Lower leg skin (tissue), 3 donors: ENCODE results near the gene SLC16A9.

Experiments
- POLR2A ChIP-seq, 2 donors: fragments of 450-650 bp; IDR thresholded peaks; one replicate each; pipeline ENCODE4 v1.6.1; 2016 to 2017; ENCODE audit warnings: antibody characterized with exemption in 2 of 2, mild to moderate bottlenecking in 1 of 2, moderate library complexity in 1 of 2
- TF ChIP-seq, protein P1 (sequence below), 3 donors: fragments of 450-650 bp; IDR thresholded peaks; one replicate each; pipeline ENCODE4 v1.5.1; 2016; ENCODE audit warnings: antibody characterized with exemption in 3 of 3, mild to moderate bottlenecking in 3 of 3, moderate library complexity in 2 of 3

GRCh38 chr10:59688921-59689351, 20.7 kb downstream of the SLC16A9 start:
- TF ChIP-seq, protein P1, sequence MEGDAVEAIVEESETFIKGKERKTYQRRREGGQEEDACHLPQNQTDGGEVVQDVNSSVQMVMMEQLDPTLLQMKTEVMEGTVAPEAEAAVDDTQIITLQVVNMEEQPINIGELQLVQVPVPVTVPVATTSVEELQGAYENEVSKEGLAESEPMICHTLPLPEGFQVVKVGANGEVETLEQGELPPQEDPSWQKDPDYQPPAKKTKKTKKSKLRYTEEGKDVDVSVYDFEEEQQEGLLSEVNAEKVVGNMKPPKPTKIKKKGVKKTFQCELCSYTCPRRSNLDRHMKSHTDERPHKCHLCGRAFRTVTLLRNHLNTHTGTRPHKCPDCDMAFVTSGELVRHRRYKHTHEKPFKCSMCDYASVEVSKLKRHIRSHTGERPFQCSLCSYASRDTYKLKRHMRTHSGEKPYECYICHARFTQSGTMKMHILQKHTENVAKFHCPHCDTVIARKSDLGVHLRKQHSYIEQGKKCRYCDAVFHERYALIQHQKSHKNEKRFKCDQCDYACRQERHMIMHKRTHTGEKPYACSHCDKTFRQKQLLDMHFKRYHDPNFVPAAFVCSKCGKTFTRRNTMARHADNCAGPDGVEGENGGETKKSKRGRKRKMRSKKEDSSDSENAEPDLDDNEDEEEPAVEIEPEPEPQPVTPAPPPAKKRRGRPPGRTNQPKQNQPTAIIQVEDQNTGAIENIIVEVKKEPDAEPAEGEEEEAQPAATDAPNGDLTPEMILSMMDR (IDR thresholded peaks at IDR 0.05) = no peak
- no peak for TF ChIP-seq POLR2A (IDR thresholded peaks at IDR 0.05)
